ENCODE results near the gene OR10AD1.
"Not testable (repeated sequence)": the region's sequence is repeated elsewhere in the genome, so short reads cannot be mapped to it uniquely, and the experiment has no call there.

The OR10AD1 gene

GRCh38 chr12:48203192-48203591 lies at the start of gene OR10AD1:
TSS of gene OR10AD1 (minus strand) at chr12:48203292. CDS start at chr12:48203292, 0 bp downstream.
- DNase-seq (ENCODE audit: low spot score) = no peak

GRCh38 chr12:48247181-48247966 lies 44.3 kb upstream of the OR10AD1 start:
- no peak for DNase-seq (ENCODE audit: low spot score)

- no peak for DNase-seq (ENCODE audit: low spot score)
These were observed 34.1 kb upstream of the OR10AD1 start for GRCh38 chr12:48237162-48237561.

GRCh38 chr12:48235796-48236333 lies 32.8 kb upstream of the OR10AD1 start:
- DNase-seq (ENCODE audit: low spot score) = no peak

GRCh38 chr12:48231169-48231958 lies 28.3 kb upstream of the OR10AD1 start:
- DNase-seq (ENCODE audit: low spot score) = not testable (repeated sequence)

- not testable (repeated sequence) for DNase-seq (ENCODE audit: low spot score)
These were observed 21.4 kb upstream of the OR10AD1 start for GRCh38 chr12:48224533-48224932.

GRCh38 chr12:48221645-48222044 lies 18.6 kb upstream of the OR10AD1 start:
- DNase-seq (ENCODE audit: low spot score) = no peak

- DNase-seq (ENCODE audit: low spot score) = no peak
These were observed 17.6 kb upstream of the OR10AD1 start for GRCh38 chr12:48220701-48221100.

GRCh38 chr12:48219631-48220030 lies 16.5 kb upstream of the OR10AD1 start:
- DNase-seq (ENCODE audit: low spot score) = peak; percentile 8

- no peak for DNase-seq (ENCODE audit: low spot score)
These were observed 13.7 kb upstream of the OR10AD1 start for GRCh38 chr12:48216785-48217184.

- not testable (repeated sequence) for DNase-seq (ENCODE audit: low spot score)
These were observed 6.4 kb upstream of the OR10AD1 start for GRCh38 chr12:48209495-48209894.

- no peak for DNase-seq (ENCODE audit: low spot score)
These were observed 326 bp downstream of the OR10AD1 start for GRCh38 chr12:48202766-48203165.

GRCh38 chr12:48201516-48201915 lies 1.6 kb downstream of the OR10AD1 start:
- no peak for DNase-seq (ENCODE audit: low spot score)

GRCh38 chr12:48201091-48201490 lies 2.0 kb downstream of the OR10AD1 start:
- no peak for DNase-seq (ENCODE audit: low spot score)

- no peak for DNase-seq (ENCODE audit: low spot score)
These were observed 3.3 kb downstream of the OR10AD1 start for GRCh38 chr12:48199774-48200221.

GRCh38 chr12:48198985-48199384 lies 4.1 kb downstream of the OR10AD1 start:
- DNase-seq (ENCODE audit: low spot score) = no peak

- no peak for DNase-seq (ENCODE audit: low spot score)
These were observed 4.5 kb downstream of the OR10AD1 start for GRCh38 chr12:48198672-48198971.

GRCh38 chr12:48197971-48198671 lies 5.0 kb downstream of the OR10AD1 start:
- peak; percentile 87 for DNase-seq (ENCODE audit: low spot score)

GRCh38 chr12:48197549-48197970 lies 5.5 kb downstream of the OR10AD1 start:
- peak; percentile 42 for DNase-seq (ENCODE audit: low spot score)

GRCh38 chr12:48194799-48195201 lies 8.3 kb downstream of the OR10AD1 start:
- DNase-seq (ENCODE audit: low spot score) = no peak

- DNase-seq (ENCODE audit: low spot score) = no peak
These were observed 9.5 kb downstream of the OR10AD1 start for GRCh38 chr12:48193623-48194022.

GRCh38 chr12:48192861-48193260 lies 10.2 kb downstream of the OR10AD1 start:
- DNase-seq (ENCODE audit: low spot score) = no peak

Data from SW480 (cell line).